ENCODE results near the gene TMEM109.

Gene TMEM109

DNA sequence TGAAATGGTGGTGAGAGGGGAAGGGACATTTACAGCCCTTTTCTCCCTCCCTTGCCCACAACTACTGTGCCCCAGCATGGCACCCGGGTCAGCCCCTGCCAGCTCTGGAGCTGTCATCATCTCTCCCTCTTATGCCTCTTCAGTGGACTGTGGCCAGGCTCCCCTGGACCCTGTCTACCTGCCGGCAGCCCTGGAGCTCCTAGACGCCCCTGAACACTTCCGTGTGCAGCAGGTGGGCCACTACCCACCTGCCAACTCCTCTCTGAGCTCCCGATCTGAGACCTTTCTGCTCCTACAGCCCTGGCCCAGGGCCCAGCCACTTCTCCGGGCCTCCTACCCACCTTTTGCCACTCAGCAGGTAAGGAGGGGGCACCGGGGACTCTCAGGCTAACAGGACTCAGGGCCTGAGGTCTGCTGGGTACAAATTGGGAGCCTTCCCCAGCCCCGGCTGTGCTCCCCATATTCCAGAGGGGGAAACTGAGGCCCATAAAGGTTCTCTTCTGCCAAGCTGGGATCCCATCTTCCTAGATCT, 13.2 kb downstream of the TMEM109 start:
- no peak for DNase-seq

GRCh38 chr11:60927600-60927999, 13.6 kb downstream of the TMEM109 start:
- DNase-seq: no peak

GRCh38 chr11:60928563-60929001, 14.6 kb downstream of the TMEM109 start:
- DNase-seq: no peak

DNA sequence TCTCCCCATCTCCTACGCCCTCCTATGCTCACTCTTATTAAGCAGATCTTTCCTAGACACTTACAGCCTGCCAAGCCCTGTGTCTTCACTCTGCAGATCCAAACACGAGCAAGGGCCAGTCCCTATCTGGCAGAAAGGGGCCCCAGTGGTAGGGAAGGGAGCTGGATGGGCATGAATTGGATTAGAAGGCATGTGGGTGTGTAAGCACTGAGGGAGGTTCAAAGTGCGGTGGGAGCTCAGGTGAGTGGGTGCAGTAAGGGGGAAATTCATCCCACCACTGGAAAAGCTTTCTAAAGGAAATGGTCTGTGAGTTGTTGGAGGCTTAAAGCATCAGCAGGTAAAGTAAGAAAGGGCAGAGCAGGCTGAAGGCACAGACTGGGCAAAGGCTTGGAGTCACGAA, 15.8 kb downstream of the TMEM109 start:
- DNase-seq: no peak

GRCh38 chr11:60930394-60930793, 16.4 kb downstream of the TMEM109 start:
- DNase-seq: no peak

GRCh38 chr11:60931917-60932316, 18.0 kb downstream of the TMEM109 start:
- no peak for DNase-seq

- no peak for DNase-seq
Measured at GRCh38 chr11:60932605-60933356, 18.8 kb downstream of the TMEM109 start.

DNA sequence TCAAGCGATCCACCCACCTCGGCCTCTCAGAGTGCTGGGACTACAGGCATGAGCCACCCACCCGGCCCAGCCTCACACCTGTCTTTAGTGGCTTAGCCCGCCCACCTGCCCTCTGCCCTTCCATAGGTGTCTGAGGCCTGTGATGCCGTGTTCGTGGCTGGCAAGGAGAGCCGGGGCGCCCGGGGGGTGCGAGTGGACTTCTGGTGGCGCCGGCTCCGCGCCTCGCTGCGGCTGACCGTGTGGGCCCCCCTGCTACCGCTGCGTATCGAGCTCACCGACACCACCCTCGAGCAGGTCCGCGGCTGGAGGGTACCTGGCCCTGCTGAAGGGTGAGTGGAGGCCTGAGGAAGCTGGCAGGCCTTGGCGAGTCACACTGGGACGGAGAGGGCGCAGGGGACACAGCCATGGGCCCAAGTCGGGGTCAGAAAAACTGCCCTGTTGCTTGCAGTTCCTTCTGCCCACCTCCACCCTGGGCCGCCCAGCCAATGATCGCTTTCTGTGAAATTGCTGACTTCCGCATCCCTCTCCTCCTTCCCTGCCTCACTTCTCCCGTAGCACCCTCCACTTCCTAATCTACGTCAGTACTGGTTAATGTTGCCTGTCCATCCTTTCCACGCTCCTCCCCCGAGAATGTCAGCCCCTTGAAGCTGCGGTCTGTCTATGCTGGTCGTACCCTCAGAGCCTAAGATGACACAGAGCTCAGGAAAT, 19.6 kb downstream of the TMEM109 start:
- no peak for DNase-seq

GRCh38 chr11:60934124-60934789, 20.3 kb downstream of the TMEM109 start:
- DNase-seq: no peak

DNA sequence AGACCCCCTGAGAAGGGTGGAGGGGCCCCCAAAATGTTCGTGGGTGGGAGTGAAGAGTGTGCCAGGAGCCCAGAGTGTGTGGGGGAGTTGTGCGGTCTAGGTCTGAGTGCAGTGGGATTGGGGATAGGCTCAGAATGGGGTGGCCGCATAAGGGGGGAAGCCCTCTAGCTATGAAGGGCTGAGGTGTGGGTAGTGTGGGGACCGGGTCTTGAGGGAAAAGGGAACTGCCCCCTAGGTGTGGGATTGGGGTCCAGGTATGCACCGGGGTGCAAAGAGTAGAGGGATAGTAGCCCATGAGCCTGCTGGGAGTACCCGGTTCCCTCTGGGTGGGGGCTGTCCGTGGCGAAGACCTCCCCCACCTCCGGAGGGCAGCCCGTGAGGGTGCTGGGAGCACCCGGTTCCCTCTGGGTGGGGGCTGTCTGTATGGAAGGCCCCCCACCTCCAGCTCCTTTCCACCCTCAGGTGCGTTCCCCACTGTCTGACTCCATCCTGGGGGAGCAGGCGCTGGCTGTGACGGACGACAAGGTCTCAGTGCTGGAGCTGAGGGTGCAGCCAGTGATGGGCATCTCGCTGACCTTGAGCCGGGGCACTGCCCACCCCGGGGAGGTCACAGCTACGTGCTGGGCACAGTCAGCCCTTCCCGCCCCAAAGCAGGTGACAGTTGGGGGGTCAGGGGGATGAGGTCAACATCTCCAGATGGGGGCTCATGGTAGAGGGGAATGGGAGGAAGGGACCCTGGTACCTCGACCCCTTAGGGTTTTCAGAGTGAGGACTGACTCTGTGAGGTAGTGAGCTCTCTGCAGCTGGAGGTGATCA, 21.0 kb downstream of the TMEM109 start:
- DNase-seq: no peak

DNA sequence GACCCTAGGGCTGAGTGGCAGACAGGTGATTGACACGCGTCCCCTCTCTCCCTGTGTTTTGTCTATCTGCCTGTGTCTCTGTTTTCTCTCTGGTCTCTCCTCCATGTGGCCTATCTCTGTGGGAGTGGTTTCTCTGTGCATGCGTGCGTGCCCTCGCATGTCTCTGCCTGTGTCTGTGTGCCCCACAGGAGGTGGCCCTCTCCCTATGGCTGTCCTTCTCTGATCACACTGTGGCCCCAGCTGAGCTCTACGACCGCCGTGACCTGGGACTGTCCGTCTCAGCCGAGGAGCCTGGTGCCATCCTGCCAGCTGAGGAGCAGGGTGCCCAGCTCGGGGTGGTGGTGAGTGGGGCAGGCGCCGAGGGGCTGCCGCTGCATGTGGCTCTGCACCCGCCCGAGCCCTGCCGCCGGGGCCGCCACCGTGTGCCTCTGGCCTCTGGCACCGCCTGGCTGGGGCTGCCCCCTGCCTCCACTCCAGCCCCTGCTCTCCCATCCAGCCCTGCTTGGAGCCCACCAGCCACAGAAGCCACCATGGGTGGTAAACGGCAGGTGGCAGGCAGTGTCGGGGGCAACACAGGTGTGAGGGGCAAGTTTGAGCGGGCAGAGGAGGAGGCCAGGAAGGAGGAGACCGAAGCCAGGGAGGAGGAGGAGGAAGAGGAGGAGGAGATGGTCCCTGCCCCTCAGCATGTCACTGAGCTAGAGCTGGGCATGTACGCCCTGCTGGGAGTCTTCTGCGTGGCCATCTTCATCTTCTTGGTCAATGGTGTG, 21.9 kb downstream of the TMEM109 start:
- DNase-seq: no peak

DNA sequence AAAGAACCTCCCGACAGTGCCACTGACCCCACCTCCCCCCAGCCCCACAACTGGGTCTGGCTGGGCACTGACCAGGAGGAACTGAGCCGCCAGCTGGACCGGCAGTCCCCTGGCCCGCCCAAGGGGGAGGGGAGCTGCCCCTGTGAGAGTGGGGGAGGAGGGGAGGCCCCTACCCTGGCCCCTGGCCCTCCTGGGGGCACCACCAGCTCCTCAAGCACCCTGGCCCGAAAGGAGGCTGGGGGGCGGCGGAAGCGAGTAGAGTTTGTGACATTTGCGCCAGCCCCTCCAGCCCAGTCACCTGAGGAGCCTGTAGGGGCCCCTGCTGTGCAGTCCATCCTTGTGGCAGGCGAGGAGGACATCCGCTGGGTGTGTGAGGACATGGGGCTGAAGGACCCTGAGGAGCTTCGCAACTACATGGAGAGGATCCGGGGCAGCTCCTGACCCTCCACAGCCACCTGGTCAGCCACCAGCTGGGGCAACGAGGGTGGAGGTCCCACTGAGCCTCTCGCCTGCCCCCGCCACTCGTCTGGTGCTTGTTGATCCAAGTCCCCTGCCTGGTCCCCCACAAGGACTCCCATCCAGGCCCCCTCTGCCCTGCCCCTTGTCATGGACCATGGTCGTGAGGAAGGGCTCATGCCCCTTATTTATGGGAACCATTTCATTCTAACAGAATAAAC, 22.6 kb downstream of the TMEM109 start:
- DNase-seq: no peak

GRCh38 chr11:60937144-60937527, 23.2 kb downstream of the TMEM109 start:
- DNase-seq: no peak

DNA sequence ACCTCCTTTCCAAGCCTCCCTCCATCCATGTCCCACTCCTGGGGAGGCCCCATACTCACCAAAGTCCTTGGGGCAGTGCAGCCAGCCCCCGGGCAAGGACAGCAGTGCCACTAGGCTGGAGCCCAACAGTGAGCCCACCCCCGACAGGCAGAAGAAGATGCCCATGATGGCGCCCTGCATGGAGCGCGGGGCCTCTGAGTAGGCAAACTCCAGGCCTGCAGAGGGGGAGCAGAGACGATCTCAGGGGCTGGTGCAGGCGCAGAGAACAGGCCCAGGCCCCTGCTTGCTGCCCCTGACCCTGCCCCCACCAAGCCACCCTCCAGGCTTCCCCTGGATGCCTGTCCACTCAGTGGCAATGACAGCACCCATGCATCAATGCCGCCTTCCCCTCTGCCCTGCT, 23.9 kb downstream of the TMEM109 start:
- DNase-seq: no peak

DNA sequence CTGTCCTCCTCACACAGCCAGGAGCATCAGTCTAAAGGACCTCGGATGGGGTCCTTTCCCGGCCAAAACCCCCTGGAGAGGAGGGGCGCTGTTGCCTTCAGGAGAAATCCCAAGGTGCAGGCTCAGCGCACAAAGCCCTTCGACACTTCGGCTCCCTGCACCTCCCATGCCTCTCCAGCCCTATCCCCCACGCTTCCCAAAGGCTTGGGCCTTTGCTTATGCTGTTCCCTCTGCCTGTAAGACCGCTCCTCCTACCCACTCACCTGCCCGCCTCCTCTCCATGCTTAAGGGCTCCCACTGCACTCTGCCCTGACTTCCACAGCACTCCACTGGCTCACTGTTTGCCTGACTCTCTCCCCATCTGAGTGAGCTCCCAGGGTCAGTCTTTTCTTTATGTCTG, 24.5 kb downstream of the TMEM109 start:
- no peak for DNase-seq

- no peak for DNase-seq
Measured at GRCh38 chr11:60939301-60939700, 25.3 kb downstream of the TMEM109 start.

GRCh38 chr11:60939855-60940254, 25.9 kb downstream of the TMEM109 start:
- DNase-seq: no peak

- DNase-seq: no peak
Measured at GRCh38 chr11:60941371-60942119, 27.6 kb downstream of the TMEM109 start.

DNA sequence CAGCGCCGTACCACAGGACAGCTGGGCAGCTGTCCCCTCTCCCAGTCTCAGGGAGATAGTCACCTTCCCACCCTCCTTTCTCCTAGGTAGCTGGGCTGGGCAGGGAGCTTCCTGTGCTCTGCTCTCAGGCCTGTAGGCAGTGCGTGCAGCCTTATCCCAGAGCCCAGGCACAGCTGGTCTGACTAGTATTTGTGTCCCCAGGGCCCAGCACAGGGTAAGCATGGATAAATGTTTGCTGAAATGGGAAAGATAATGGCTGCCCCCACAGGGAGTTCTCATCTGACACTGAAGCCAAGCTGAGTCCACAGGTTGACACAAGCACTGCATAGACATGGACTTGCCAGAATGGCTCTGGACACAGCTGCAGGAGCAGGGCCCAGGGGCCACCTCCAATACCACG, 28.3 kb downstream of the TMEM109 start:
- no peak for DNase-seq

DNA sequence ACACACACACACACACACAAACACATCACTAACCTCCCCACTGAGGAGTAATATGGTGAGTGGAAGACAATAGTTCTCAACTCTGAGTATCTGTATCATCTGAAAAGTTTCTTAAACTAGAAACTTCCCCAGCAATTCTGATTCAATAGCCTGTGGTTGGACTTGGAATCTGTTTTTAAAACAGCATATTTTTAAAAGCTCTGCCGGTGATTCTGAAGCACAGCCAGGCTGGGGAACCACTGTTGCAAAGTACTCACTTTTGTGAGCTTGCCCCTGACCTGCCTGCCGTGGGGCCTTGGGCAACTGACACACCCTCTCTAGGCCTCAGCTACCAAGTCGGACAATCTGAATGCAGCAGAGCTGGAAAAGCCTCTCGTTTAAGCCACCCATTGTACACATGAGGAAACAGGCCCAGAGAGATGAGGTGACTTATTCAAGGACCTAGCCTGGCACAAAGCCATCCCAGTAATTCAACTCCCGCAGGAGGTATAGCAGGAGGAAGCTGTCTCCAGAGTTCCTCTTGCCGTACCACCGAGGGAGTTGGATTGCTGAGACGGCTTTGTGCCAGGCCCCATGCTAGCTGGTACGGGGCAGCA, 29.1 kb downstream of the TMEM109 start:
- DNase-seq: no peak
